ENCODE results near the gene RHBDD1. TPM values are rescaled to one million over a fixed set of nuclear protein-coding genes. Genes with fewer than 3 reads are reported as not detected.

The RHBDD1 gene
- total and polyA plus RNA-seq, 9 donors, result 11.5 to 95.8 (median 49.5) TPM

GRCh38 chr2:226877491-226877890, 41.6 kb downstream of the RHBDD1 start:
- TF ChIP-seq CTCF (IDR thresholded peaks at IDR 0.05), result no peak
- TF ChIP-seq POLR2A (IDR thresholded peaks at IDR 0.05), result no peak
- no peak for TF ChIP-seq EP300 (IDR thresholded peaks at IDR 0.05)
- Histone ChIP-seq H3K9me3 (no peaks in the 10 kb centered on the region), H3K36me3 (no peaks in the 10 kb centered on the region), H3K27ac (no peak overlapping the region), H3K27me3 (no peaks in the 10 kb centered on the region), H3K4me3 (no peak overlapping the region), H3K4me1 (ENCODE audit: insufficient read depth) (no peaks in the 10 kb centered on the region)
- 95 to 97% (median 97%) methylated on average over 3 of the region's 3 CpGs for WGBS, 3 donors
- intact Hi-C loops (cut with DNase I), result no loop called here
- DNase-seq, result no peak

DNA sequence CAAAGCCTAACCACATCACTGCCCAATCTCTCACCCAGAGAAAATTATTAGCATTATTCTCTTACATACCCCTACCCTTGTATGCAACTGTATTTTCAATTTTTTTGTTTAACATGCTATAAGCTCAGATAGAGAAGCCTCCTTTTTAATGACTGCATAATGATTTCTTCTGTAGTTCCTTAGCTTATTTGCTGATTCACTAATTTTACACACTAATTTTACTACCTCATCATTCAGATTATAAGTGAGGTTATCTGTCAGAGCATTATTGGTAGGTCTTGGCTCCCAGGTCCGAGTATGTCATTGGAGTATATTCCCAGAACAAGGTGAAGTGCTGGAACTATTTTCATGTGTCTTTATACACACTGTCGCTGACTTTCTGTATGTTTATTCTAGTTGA, 45.4 kb downstream of the RHBDD1 start:
- Histone ChIP-seq H3K27me3 (no peaks in the 10 kb centered on the region), H3K36me3 (no peaks in the 10 kb centered on the region), H3K27ac (no peak overlapping the region), H3K9me3 (no peaks in the 10 kb centered on the region), H3K4me1 (ENCODE audit: insufficient read depth) (peaks cover 4% of the 10 kb centered on the region), H3K4me3 (no peak overlapping the region)
- TF ChIP-seq POLR2A (IDR thresholded peaks at IDR 0.05), result no peak
- no peak for TF ChIP-seq CTCF (IDR thresholded peaks at IDR 0.05)
- TF ChIP-seq EP300 (IDR thresholded peaks at IDR 0.05), result no peak
- intact Hi-C loops (cut with DNase I), result no loop called here
- WGBS, 3 donors, result 92 to 95% (median 93%) methylated on average over 2 of the region's 2 CpGs
- DNase-seq, result no peak

DNA sequence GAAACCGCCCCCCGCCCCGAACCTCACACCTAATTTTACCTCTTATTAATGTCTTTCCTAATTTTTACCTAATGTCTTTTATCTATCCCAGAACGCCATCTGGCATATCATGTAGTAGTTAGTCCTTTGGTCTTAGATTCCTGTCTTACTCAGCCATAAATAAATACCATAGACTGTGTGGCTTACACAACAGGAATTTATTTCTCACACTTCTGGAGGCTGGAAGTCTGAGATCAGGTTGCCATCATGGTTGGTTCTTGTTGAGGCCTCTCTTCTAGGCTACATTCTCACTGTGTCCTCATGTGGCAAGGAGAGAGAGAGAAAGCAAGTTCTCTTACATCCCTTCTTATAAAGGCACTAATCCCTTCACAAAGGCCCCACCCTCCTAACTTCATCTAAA, 46.8 kb downstream of the RHBDD1 start:
- H3K4me1 ChIP-seq (ENCODE audit: insufficient read depth), result peaks cover 4% of the 10 kb centered on the region
- intact Hi-C loops (cut with DNase I), result no loop called here
- WGBS, 3 donors, result 94 to 97% (median 96%) methylated on average over 4 of the region's 4 CpGs
- DNase-seq, result no peak
- no peaks in the 10 kb centered on the region for H3K27me3 ChIP-seq
- TF ChIP-seq EP300 (IDR thresholded peaks at IDR 0.05) (no peak), POLR2A (IDR thresholded peaks at IDR 0.05) (no peak), CTCF (IDR thresholded peaks at IDR 0.05) (no peak)
- no peak overlapping the region for H3K4me3 ChIP-seq
- no peak overlapping the region for H3K27ac ChIP-seq
- no peaks in the 10 kb centered on the region for H3K9me3 ChIP-seq
- no peaks in the 10 kb centered on the region for H3K36me3 ChIP-seq

DNA sequence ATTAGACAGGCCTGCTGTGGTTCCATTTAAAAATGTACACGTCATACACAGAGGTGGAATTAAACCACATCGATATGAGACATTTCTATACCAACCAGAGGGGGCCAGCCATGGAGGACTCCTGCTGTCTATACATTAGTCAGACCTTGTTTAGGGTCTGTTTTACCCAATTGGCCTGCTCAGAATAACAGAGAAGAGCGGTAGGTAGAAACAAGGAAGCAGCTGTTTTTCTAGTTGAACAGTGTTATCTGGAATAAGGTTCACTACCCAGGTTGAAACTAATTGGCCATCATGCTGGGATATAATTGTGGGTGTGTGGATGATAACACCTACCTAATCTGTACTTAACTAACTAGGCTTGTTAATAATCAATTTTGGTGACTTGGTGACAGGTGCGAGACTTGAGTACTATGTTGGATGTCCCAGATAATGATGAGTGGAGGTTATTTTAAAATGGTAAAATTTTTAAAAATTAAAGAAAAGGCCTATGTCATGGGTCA, 47.5 kb downstream of the RHBDD1 start:
- WGBS, 3 donors, result 96 to 98% (median 96%) methylated on average over 4 of the region's 4 CpGs
- DNase-seq, result no peak
- Histone ChIP-seq H3K4me1 (ENCODE audit: insufficient read depth) (peaks cover 4% of the 10 kb centered on the region), H3K27ac (no peak overlapping the region), H3K4me3 (no peak overlapping the region), H3K27me3 (no peaks in the 10 kb centered on the region), H3K36me3 (no peaks in the 10 kb centered on the region), H3K9me3 (no peaks in the 10 kb centered on the region)
- intact Hi-C loops (cut with DNase I), result no loop called here
- TF ChIP-seq POLR2A (IDR thresholded peaks at IDR 0.05) (no peak), EP300 (IDR thresholded peaks at IDR 0.05) (no peak), CTCF (IDR thresholded peaks at IDR 0.05) (no peak)
